Measurements from ENCODE around the gene LMNA. TPM values are rescaled to one million over a fixed set of nuclear protein-coding genes. Genes with fewer than 3 reads are reported as not detected.

LMNA gene
- total and polyA plus RNA-seq, 4 donors: 163 to 547 (median 193) TPM

- Histone ChIP-seq H3K36me3 (ENCODE audit: control insufficient read depth in 4 of 4, insufficient read depth in 4 of 4, low read length in 4 of 4) (peaks cover 0 to 6% (median 0%) of the 10 kb centered on the region in 4 donors), H3K9me3 (ENCODE audit: control insufficient read depth in 4 of 4, insufficient read depth in 3 of 4, low read length in 3 of 4) (no peaks in the 10 kb centered on the region), H3K27me3 (ENCODE audit: control insufficient read depth in 3 of 3, insufficient read depth in 3 of 3, low read length in 2 of 3) (no peaks in the 10 kb centered on the region), H3K4me3 (no peak overlapping the region), H3K27ac (ENCODE audit: low read depth in 1 of 2, low read length in 1 of 2) (no peak overlapping the region), H3K4me1 (ENCODE audit: control insufficient read depth in 5 of 5, insufficient read depth in 5 of 5, low read length in 5 of 5) (peaks cover 6 to 33% (median 12%) of the 10 kb centered on the region in 5 donors), H3K9ac (ENCODE audit: insufficient read depth in 1 of 2, low read length in 2 of 2) (no peak overlapping the region)
- no peak for TF ChIP-seq CTCF (IDR thresholded peaks at IDR 0.05; ENCODE audit: control extremely low read depth, extremely low read depth)
- ATAC-seq (ENCODE audit: insufficient read depth, low FRiP score) (no peak), DNase-seq (no peak)
- WGBS, 2 donors: 61 to 84% methylated on average over 2 of the region's 2 CpGs
Observed at GRCh38 chr1:156110252-156110651, 4.3 kb upstream of the LMNA start.

DNA sequence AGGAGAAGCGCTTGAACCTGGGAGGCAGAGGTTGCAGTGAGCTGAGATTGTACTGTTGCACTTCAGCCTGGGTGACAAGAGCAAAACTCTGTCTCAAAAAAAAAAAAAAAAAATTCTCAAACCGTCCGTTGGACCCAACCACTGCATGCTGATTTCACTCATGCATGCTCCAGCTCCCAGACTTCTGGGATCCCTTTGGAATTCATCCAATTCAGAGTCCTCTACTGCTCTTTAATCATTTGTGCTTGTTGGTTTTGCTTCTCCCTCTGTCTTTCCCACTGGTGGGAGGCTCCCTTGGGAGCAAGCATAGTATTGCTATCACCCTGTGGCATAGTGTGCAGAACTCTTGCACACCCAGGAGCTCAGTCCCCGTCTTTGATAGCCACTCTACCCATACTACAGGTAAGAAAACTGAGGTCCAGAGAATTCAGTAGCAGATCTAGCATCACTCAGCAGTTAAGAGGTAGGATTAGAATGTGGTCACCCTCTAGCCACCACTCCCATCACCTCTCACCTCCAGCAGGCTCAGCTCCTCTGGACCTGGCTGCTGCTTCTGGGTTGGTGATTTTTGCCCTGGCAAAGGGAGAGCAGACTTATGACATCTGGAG lies 3.1 kb upstream of the LMNA start:
- TF ChIP-seq CTCF (IDR thresholded peaks at IDR 0.05; ENCODE audit: control extremely low read depth, extremely low read depth): no peak
- H3K4me1 ChIP-seq (ENCODE audit: control insufficient read depth in 5 of 5, insufficient read depth in 5 of 5, low read length in 5 of 5): peaks cover 3 to 33% (median 8%) of the 10 kb centered on the region in 5 donors
- no peaks in the 10 kb centered on the region for H3K27me3 ChIP-seq (ENCODE audit: control insufficient read depth in 3 of 3, insufficient read depth in 3 of 3, low read length in 2 of 3)
- ATAC-seq (ENCODE audit: insufficient read depth, low FRiP score): no peak
- H3K4me3 ChIP-seq: no peak overlapping the region
- H3K9me3 ChIP-seq (ENCODE audit: control insufficient read depth in 4 of 4, insufficient read depth in 3 of 4, low read length in 3 of 4): no peaks in the 10 kb centered on the region
- H3K27ac ChIP-seq (ENCODE audit: low read depth in 1 of 2, low read length in 1 of 2): no peak overlapping the region
- WGBS, 2 donors: 89 to 92% methylated on average over 4 of the region's 4 CpGs
- DNase-seq: no peak
- H3K36me3 ChIP-seq (ENCODE audit: control insufficient read depth in 4 of 4, insufficient read depth in 4 of 4, low read length in 4 of 4): peaks cover 0 to 6% (median 0%) of the 10 kb centered on the region in 4 donors
- H3K9ac ChIP-seq (ENCODE audit: insufficient read depth in 1 of 2, low read length in 2 of 2): no peak overlapping the region

GRCh38 chr1:156112276-156113137 lies 2.0 kb upstream of the LMNA start:
- ATAC-seq (ENCODE audit: insufficient read depth, low FRiP score) (no peak), DNase-seq (no peak)
- Histone ChIP-seq H3K27me3 (ENCODE audit: control insufficient read depth in 3 of 3, insufficient read depth in 3 of 3, low read length in 2 of 3) (no peaks in the 10 kb centered on the region), H3K9me3 (ENCODE audit: control insufficient read depth in 4 of 4, insufficient read depth in 3 of 4, low read length in 3 of 4) (no peaks in the 10 kb centered on the region), H3K9ac (ENCODE audit: insufficient read depth in 1 of 2, low read length in 2 of 2) (no peak overlapping the region), H3K27ac (ENCODE audit: low read depth in 1 of 2, low read length in 1 of 2) (peak overlapping the region in 1 of 2 donors; percentile 63), H3K4me1 (ENCODE audit: control insufficient read depth in 5 of 5, insufficient read depth in 5 of 5, low read length in 5 of 5) (peaks cover 3 to 29% (median 7%) of the 10 kb centered on the region in 5 donors), H3K36me3 (ENCODE audit: control insufficient read depth in 4 of 4, insufficient read depth in 4 of 4, low read length in 4 of 4) (peaks cover 0 to 6% (median under 1%) of the 10 kb centered on the region in 4 donors), H3K4me3 (no peak overlapping the region)
- TF ChIP-seq CTCF (IDR thresholded peaks at IDR 0.05; ENCODE audit: control extremely low read depth, extremely low read depth): no peak
- WGBS, 2 donors: 72 to 75% methylated on average over 10 of the region's 10 CpGs
